GM12875 (cell line): ENCODE data around the gene SLC11A2.

ENCODE experiments used
- H3K4me3 ChIP-seq: one replicate; pipeline ENCODE4 v1.5.1; 2011; ENCODE audit warnings: low read depth, low read length, control low read depth
- CTCF ChIP-seq: IDR thresholded peaks from 2 replicates; pipeline ENCODE4 v1.5.1; 2011; ENCODE audit warnings: low read depth, mild to moderate bottlenecking, control low read depth, inconsistent platforms, low read length, moderate library complexity, borderline replicate concordance; ENCODE audit not compliant: insufficient read depth

SLC11A2 gene

DNA sequence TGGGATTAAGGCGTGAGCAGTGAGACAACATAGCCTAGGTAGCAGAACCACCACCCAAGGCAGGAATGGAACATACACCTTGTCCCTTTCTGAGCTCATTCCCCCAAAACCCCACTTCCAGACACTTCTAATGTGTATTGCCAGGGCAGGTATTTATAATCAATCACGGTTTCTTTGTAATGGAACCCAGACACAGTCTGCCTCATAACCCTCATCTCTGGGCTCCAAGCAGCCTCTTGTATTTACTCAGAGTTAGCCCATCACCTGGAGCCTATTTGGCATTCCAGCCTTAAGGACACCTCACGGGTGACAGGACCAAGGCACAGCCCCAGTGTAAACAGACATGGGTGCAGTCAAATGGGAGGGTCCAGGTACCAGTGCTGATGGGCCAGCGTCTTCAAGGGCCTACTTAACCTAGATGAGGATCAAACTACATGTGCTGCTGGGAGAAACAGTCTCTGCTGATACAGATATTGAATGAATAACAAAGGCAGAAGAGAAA lies 76.3 kb downstream of the SLC11A2 start:
- TF ChIP-seq CTCF: no peak
- H3K4me3 ChIP-seq: no peak overlapping the region

DNA sequence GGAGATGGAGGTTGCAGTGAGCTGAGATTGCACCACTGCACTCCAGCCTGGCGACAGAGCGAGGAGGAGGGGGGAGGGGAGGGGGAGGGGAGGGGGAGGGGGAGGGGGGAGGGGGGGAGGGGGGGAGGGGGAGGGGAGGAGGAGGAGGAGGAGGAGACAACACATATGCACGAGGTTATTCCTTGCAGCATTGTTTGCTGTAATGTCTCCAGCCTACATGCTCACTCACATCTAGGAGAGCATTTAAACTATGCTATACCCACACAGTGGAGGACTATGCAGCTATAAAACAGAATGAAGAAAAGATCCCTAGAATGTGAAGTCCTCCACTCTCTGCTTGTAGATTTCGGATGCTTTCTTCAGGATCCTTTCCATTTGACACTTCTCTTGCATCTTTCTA lies 77.4 kb downstream of the SLC11A2 start:
- no peak overlapping the region for H3K4me3 ChIP-seq
- no peak for TF ChIP-seq CTCF

GRCh38 chr12:50947933-50948626 lies 78.1 kb downstream of the SLC11A2 start:
- no peak overlapping the region for H3K4me3 ChIP-seq
- no peak for TF ChIP-seq CTCF

- H3K4me3 ChIP-seq: no peak overlapping the region
- TF ChIP-seq CTCF: no peak
Observed at GRCh38 chr12:50937653-50938052, 88.5 kb downstream of the SLC11A2 start.

GRCh38 chr12:50936821-50937530 lies 89.2 kb downstream of the SLC11A2 start:
- TF ChIP-seq CTCF: no peak
- H3K4me3 ChIP-seq: no peak overlapping the region

- H3K4me3 ChIP-seq: no peak overlapping the region
- TF ChIP-seq CTCF: no peak
Observed at GRCh38 chr12:50934981-50935807, 91.0 kb downstream of the SLC11A2 start.
